Left ventricle myocardium inferior (tissue), 1 donor: Measurements from ENCODE around the gene GAS6. TPM values are rescaled to one million over a fixed set of nuclear protein-coding genes. Genes with fewer than 3 reads are reported as not detected.
"Not testable (repeated sequence)": the region's sequence is repeated elsewhere in the genome, so short reads cannot be mapped to it uniquely, and the experiment has no call there.

Source experiments
- DNase-seq: peaks from one replicate; pipeline ENCODE4 v3.0.0-alpha.2; 2020
- H3K27ac ChIP-seq: fragments of 200-600 bp; replicated peaks from 2 replicates; pipeline ENCODE4 v1.8.0; 2021
- H3K27me3 ChIP-seq: fragments of 200-600 bp; 2 replicates; pipeline ENCODE4 v1.8.0; 2021; ENCODE audit warnings: low read depth
- H3K36me3 ChIP-seq: fragments of 200-600 bp; 2 replicates; pipeline ENCODE4 v1.8.0; 2021
- H3K4me1 ChIP-seq: fragments of 200-600 bp; 2 replicates; pipeline ENCODE4 v1.8.0; 2021
- H3K4me3 ChIP-seq: fragments of 200-600 bp; 2 replicates; pipeline ENCODE4 v1.8.0; 2021; ENCODE audit warnings: mild to moderate bottlenecking, moderate library complexity
- H3K9me3 ChIP-seq: fragments of 200-600 bp; replicated peaks from 2 replicates; pipeline ENCODE4 v1.8.0; 2021
- CTCF ChIP-seq: fragments of 200-600 bp; IDR thresholded peaks from 2 replicates; pipeline ENCODE4 v1.8.0; 2021; ENCODE audit warnings: antibody characterized with exemption, mild to moderate bottlenecking, borderline replicate concordance
- intact Hi-C: fragments of 100-400 bp; cut with micrococcal nuclease; formaldehyde crosslinking; loops from one replicate; pipeline ENCODE4 v1.11.0; 2022
- total RNA-seq: library from RNA; stranded (reverse); fragmentation: NEBNext Ultra II Directional; extraction: Animal tissue kit (Norgen Biotek cat#: 25700); gene quantifications from one replicate; pipeline ENCODE4 v1.2.1, GENCODE V29; 2021
- donor health status: DM: no; HTN: yes; CAD: no; lungs with severe emphysema.

GAS6 gene
- total RNA-seq, 1 donor from 2014 or later, result 186 TPM

DNA sequence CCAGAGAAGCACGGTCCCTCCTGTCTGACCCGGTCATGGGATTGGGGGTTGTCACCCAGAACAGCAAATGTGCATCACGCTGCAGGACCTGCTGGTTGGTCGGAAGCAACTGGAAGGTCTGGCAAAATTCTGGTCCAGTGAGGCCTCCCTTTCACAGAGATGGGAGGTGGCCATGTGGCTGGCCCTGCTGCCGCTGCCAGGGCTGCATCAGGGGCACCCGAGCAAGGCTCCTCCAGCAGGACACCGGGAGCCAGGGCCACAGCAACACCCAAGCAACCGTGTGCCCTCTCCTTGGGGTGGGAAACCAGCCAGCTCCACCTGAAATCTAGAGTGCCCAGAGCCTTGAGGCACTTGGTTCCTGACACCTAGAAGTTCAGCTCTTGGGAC lies 11.5 kb upstream of the GAS6 start:
- DNase-seq, result no peak
- Histone ChIP-seq H3K4me3 (no peak overlapping the region), H3K9me3 (no peaks in the 10 kb centered on the region), H3K36me3 (no peaks in the 10 kb centered on the region), H3K27ac (no peak overlapping the region), H3K4me1 (peaks cover 21% of the 10 kb centered on the region), H3K27me3 (no peaks in the 10 kb centered on the region)
- intact Hi-C loops, result no loop called here
- TF ChIP-seq CTCF, result no peak

- intact Hi-C loops, result no loop called here
- no peak for TF ChIP-seq CTCF
- Histone ChIP-seq H3K9me3 (no peaks in the 10 kb centered on the region), H3K27me3 (no peaks in the 10 kb centered on the region), H3K36me3 (no peaks in the 10 kb centered on the region), H3K27ac (no peak overlapping the region), H3K4me3 (no peak overlapping the region), H3K4me1 (peaks cover 14% of the 10 kb centered on the region)
- no peak for DNase-seq
Measured at GRCh38 chr13:113874579-113875428, 10.9 kb upstream of the GAS6 start.

DNA sequence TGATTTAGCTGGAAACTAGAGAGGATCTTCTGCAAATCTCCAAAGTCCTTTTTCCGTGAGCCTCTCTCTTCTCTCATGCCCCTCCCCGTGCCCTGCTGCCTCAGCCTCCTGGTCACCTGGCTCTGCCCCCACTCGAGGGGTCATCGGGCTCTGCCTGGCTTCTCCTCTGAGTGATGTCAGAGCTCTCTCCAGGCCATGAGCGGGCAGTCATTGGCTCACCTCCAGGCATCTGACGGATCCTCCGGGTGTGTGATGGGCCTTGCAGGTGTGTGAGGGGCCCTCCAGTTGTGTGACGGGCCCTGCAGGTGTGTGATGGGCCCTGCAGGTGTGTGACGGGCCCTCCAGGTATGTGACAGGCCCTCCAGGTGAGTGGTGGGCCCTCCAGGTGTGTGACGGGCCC lies 10.3 kb upstream of the GAS6 start:
- DNase-seq, result no peak
- no peak for TF ChIP-seq CTCF
- Histone ChIP-seq H3K36me3 (no peaks in the 10 kb centered on the region), H3K9me3 (no peaks in the 10 kb centered on the region), H3K4me1 (peaks cover 8% of the 10 kb centered on the region), H3K4me3 (no peak overlapping the region), H3K27me3 (no peaks in the 10 kb centered on the region), H3K27ac (no peak overlapping the region)
- intact Hi-C loops, result no loop called here

DNA sequence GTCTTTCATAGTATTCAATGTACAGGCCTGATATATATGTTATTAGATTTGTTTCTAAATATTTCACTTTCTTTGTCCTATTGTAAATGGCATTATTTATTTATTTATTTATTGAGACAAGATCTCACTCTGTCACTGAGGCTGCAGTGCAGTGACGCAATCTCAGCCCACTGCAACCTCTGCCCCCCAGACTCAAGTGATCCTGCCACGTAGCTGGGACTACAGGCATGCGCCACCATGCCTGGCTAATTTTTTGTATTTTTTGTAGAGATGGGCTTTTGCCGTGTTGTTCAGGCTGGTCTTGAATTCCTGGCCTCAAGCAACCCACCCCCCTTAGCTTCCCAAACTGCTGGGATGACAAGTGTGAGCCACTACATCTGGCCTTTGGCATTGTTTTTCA lies 5.4 kb upstream of the GAS6 start:
- no peak for DNase-seq
- intact Hi-C loops, result no loop called here
- Histone ChIP-seq H3K9me3 (no peaks in the 10 kb centered on the region), H3K4me3 (no peak overlapping the region), H3K4me1 (peaks cover 13% of the 10 kb centered on the region), H3K27me3 (no peaks in the 10 kb centered on the region), H3K27ac (no peak overlapping the region), H3K36me3 (no peaks in the 10 kb centered on the region)
- no peak for TF ChIP-seq CTCF

DNA sequence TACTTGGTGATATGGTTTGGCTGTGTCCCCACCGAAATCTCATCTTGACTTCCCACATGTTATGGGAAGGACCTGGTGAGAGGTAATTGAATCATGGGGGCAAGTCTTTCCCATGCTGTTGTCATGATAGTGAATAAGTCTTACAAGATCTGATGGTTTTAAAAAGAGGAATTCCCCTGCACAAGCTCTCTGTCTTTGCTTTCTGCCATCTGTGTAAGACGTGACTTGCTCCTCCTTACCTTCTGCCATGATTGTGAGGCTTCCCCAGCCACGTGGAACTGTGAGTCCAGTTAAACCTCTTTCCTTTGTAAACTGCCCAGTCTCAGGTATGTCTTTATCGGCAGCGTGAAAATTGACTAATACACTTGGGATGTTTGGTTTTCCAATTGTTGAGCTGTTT lies 4.0 kb upstream of the GAS6 start:
- DNase-seq, H3K4me3 ChIP-seq, H3K9me3 ChIP-seq, H3K27ac ChIP-seq, H3K36me3 ChIP-seq, intact Hi-C loops, H3K27me3 ChIP-seq: not testable (repeated sequence)
- H3K4me1 ChIP-seq, result peaks cover 23% of the 10 kb centered on the region

- Histone ChIP-seq H3K4me1 (peaks cover 47% of the 10 kb centered on the region), H3K27me3 (no peaks in the 10 kb centered on the region), H3K36me3 (peaks cover 9% of the 10 kb centered on the region), H3K4me3 (no peak overlapping the region), H3K9me3 (no peaks in the 10 kb centered on the region), H3K27ac (no peak overlapping the region)
- intact Hi-C loops, result no loop called here
- no peak for TF ChIP-seq CTCF
- no peak for DNase-seq
Measured at GRCh38 chr13:113865427-113865826, 1.6 kb upstream of the GAS6 start.
